LNCaP clone FGC (cell line): ENCODE results near the gene GIMD1.
A peak's percentile ranks its signal among the peaks of the same experiment; 100 is the strongest.

Experiments used
- DNase-seq: peaks from one replicate; pipeline ENCODE4 v3.0.0-alpha.2; 2011; ENCODE audit warnings: low read depth
- H3K4me3 ChIP-seq: 2 replicates; pipeline ENCODE4 v1.5.1; 2011; ENCODE audit warnings: mild to moderate bottlenecking, low read depth, low read length, control low read depth
- TF ChIP-seq, protein P1 (sequence below): IDR thresholded peaks from 2 replicates; pipeline ENCODE4 v1.5.1; 2012; ENCODE audit warnings: mild to moderate bottlenecking; ENCODE audit not compliant: control insufficient read depth, insufficient read depth; ENCODE audit errors: extremely low read depth

Gene GIMD1

DNA sequence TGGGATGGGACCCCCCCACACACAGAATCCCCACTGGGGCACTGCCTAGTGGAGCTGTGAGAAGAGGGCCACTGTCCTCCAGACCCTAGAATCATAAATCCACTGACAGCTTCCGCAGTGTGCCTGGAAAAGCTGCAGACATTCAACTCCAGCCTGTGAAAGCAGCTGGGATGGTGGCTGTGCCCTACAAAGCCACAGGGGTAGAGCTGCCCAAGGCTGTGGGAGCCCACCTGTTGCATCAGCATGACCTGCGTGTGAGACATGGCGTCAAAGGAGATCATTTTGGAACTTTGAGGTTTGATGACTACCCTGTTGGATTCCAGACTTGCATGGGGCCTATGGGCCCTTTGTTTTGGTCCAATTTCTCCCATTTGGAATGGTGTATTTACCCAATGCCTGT, 29.9 kb downstream of the GIMD1 start:
- no peak for DNase-seq
- TF ChIP-seq, protein P1, sequence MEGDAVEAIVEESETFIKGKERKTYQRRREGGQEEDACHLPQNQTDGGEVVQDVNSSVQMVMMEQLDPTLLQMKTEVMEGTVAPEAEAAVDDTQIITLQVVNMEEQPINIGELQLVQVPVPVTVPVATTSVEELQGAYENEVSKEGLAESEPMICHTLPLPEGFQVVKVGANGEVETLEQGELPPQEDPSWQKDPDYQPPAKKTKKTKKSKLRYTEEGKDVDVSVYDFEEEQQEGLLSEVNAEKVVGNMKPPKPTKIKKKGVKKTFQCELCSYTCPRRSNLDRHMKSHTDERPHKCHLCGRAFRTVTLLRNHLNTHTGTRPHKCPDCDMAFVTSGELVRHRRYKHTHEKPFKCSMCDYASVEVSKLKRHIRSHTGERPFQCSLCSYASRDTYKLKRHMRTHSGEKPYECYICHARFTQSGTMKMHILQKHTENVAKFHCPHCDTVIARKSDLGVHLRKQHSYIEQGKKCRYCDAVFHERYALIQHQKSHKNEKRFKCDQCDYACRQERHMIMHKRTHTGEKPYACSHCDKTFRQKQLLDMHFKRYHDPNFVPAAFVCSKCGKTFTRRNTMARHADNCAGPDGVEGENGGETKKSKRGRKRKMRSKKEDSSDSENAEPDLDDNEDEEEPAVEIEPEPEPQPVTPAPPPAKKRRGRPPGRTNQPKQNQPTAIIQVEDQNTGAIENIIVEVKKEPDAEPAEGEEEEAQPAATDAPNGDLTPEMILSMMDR: no peak
- no peak overlapping the region for H3K4me3 ChIP-seq

DNA sequence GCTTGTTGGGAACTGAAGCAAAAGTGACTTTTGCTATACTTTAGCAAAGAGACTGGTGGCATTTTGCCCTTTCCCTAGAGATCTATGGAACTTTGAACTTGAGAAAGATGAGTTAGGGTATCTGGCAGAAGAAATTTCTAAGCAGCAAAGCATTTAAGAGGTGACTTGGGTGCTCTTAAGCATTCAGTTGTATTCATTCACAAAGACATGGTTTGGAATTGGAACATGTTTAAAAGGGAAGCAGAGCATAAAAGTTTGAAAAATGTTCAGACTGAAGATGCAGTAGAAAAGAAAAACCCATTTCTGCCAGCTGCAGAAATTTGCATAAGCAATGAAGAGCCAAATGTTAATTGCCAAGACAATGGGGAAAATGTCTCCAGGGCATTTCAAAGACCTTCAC, 30.7 kb downstream of the GIMD1 start:
- H3K4me3 ChIP-seq: no peak overlapping the region
- TF ChIP-seq, protein P1: no peak
- no peak for DNase-seq

DNA sequence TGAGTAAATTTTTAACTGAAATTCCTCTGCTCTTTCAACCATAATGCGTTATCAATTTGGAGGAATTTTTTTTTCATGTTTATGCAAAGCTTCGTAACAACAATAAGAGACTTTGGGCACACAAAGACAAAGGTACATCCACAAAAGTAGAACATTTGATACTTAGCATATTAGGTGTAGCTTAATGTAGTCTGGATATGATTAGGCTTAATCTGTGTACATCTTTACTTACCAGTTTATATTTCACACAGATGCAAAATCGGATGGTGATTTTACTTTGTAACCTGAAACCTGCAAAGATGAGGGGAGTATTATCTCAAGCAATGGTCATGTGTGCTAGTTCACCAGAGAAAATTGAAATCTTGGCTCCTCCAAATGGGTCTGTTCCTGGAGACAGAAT, 32.0 kb downstream of the GIMD1 start:
- DNase-seq: no peak
- H3K4me3 ChIP-seq: no peak overlapping the region
- TF ChIP-seq, protein P1: no peak

DNA sequence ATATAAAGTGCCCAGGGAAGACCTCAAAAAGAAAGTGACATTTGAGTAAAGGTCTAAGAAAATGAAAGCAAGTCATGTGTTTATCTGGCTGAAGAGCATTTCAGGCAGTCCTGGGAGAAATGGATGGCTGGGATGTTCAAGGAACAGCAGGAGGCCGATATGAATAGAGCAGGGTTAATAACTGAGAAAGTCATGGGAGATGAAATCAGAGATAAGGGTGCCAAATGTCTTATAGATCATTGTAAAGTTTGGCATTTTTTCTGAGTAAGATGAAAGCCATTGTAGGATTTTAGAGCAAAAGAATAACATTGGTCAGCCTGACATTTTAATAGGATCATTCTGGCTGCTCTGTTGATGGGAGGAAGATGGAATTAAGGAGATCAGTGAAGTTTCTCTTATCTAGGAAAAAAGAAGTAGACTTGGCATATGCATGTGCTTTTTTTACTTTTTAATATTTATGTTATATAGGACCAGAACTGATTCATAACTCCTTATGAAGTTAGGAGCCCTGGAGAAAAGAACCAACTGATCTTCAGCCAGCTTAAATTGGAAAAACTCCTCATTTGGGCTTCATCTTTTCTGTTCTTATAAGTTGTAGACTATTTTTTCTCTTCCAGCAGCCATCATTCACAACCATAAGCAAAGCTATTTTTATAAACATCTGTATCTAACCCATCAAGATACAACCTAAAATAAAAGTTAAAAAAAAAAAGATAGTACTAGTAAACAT, 33.7 kb downstream of the GIMD1 start:
- H3K4me3 ChIP-seq: no peak overlapping the region
- TF ChIP-seq, protein P1: no peak

DNA sequence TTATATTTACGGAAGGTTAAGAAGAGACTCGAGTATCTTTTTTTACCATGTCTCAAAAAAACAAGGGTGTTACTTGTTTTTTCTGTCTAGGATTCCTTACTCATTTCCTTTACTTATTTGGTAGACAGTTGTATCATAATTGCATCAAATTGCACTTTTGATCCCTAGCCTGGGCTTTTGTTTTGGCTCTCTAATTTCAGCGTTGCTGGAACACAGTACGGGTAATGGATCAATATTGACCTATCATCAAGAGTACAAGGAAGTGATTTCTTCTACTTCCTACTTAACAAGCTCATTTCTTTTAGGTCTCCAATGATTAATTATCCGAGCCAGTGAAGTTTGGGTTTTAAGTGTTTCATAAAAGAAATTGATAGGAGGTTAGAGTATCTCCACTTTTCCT, 35.4 kb downstream of the GIMD1 start:
- TF ChIP-seq, protein P1: no peak
- no peak overlapping the region for H3K4me3 ChIP-seq
- DNase-seq: no peak

More for the DNA sequence above, 33.7 kb downstream of the GIMD1 start:
- DNase-seq: no peak

DNA sequence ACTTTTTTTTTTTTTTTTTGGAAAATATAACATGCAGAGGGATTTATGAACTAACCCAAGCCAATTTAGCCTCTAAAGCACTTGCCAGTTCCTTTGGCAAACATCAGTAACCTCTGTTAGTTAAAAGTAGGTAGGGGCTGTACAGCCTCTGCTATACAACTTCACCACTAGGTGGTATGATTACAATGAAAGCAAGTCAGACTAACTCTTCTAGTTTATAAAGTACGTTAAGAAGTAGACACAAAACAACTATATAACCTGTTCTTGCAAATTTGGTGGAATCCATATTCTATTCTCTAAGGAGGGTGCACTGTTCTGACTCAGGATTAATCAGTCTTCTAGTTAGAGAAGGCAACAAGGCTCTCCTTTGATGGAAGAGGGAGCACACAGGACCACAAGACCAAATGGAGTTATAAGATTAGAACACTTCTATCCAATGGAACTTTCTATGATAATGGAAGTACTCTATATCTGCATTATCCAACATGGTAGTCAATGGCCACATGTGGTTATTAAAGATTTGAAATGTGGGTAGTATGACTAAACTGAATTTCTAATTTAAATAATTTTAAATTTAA, 39.4 kb downstream of the GIMD1 start:
- H3K4me3 ChIP-seq: no peak overlapping the region
- peak; percentile 19 for DNase-seq
- TF ChIP-seq, protein P1: peak; percentile 67

DNA sequence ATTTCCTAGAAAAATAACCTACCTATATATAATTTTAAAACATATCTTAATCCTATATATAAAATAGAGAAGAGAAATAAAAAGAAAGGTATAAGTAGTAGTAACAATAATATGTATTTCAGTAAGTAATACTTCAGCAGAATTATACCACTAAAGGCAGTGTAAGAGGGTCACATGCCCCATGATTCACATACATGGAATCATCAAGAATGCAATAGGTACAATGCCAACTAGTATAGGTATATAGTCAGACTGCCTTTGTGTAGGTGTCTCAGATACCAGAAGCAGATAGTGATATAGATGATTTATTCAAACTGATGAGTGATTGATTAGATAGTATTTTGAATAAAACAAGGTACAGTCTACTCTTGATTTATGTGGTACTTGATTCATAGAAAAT, 42.8 kb downstream of the GIMD1 start:
- no peak overlapping the region for H3K4me3 ChIP-seq
- TF ChIP-seq, protein P1: no peak
- no peak for DNase-seq
